ENCODE data around the gene FYN. TPM values are rescaled to one million over a fixed set of nuclear protein-coding genes. Genes with fewer than 3 reads are reported as not detected.

The FYN gene
- total RNA-seq, 4 donors from 2014 or later: 16.3 to 288 (median 52.2) TPM

DNA sequence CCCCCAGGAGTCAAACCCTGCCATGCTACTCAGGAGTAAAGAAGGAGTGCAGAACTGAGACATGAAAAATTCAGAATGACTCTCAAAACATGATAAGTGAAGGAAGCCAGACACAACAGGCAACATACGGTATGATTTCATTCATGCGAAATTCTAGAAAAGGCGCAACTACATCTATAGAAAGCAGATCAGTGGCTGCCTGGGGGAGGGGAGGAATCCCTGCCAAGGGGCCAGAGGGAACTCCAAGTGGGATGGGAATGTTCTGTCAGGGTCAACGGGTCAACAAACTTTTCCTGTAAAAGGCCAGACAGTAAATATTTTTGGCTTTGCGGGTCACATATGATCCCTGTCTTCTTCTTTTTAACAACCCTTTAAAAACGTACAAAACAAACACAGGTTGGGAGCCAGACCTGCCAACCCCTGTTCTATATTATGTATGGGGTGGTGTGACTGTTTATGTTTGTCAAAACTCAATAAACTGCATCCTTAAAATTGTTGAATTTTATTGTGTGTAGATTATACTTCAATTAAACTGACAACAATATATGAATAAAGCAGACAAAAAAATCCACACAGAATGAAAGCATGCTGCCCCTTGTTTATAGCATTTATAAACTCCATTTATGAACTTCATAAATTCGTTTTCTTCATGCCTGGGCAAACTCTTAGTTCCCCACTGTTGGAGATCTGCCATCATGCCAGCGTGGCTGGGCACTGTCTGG, 211.0 kb downstream of the FYN start:
- 49 to 58% methylated on average over 7 to 8 of the region's 8 CpGs for WGBS, 2 donors (ENCODE audit: low coverage in 1 of 2)
- Histone ChIP-seq H3K4me3 (no peak overlapping the region), H3K27ac (peak overlapping the region; percentile 69 to 87 (median 76)), H3K36me3 (no peaks in the 10 kb centered on the region), H3K4me1 (peaks cover 19 to 49% (median 39%) of the 10 kb centered on the region in 4 donors), H3K9me3 (no peaks in the 10 kb centered on the region), H3K27me3 (no peaks in the 10 kb centered on the region)
- in situ Hi-C loops (cut with MboI; ENCODE audit: low pct_ligation_motif_present in 1 of 4, low pct_unique_long_range_greater_than_20kb in 1 of 4, low sequenced_read_pairs in 3 of 4) (no loop called here), intact Hi-C loops (cut with DNase I; ENCODE audit: low total_unique reads) (loop anchor here (2.0 kb wide), 1 partner anchor 29 kb away; no protein-coding TSS in a partner anchor)
- DNase-seq: no peak
- TF ChIP-seq POLR2AphosphoS5 (IDR thresholded peaks at IDR 0.05) (peak; percentile 54 to 67 (median 56)), POLR2A (IDR thresholded peaks at IDR 0.05) (no peak)

DNA sequence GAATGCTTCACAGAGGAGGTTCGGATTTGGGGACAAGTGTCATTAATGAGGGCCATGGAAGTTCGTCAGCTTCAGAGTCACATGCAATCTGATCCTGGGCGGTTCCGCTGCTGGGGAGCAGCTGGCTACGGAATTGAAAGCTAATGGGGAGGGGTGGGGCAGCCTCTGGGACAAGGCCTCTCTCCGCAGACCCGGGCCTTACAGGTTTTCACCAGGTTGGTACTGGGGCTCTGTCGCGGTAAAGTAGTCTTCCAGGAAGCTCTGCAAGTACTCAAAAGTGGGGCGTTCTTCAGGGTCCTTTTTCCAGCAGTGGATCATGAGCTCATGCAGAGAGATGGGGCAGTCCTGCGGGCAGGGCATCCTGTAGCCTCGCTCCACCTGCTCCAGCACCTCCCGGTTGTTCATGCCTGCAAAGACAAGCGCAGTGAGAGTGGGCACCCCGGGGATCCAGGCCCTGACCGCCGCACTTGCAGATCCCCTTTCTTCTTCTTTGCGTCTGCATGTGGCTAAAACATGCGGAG, 211.7 kb downstream of the FYN start:
- DNase-seq: peak; percentile 31
- H3K9me3 ChIP-seq: no peaks in the 10 kb centered on the region
- in situ Hi-C loops (cut with MboI; ENCODE audit: low pct_ligation_motif_present in 1 of 4, low pct_unique_long_range_greater_than_20kb in 1 of 4, low sequenced_read_pairs in 3 of 4): no loop called here
- no peaks in the 10 kb centered on the region for H3K36me3 ChIP-seq
- no peaks in the 10 kb centered on the region for H3K27me3 ChIP-seq
- peaks cover 19 to 42% (median 36%) of the 10 kb centered on the region in 4 donors for H3K4me1 ChIP-seq
- WGBS, 2 donors (ENCODE audit: low coverage in 1 of 2): 51 to 75% methylated on average over 3 to 19 of the region's 19 CpGs
- TF ChIP-seq POLR2A (IDR thresholded peaks at IDR 0.05) (no peak), POLR2AphosphoS5 (IDR thresholded peaks at IDR 0.05) (no peak), EP300 (IDR thresholded peaks at IDR 0.05; ENCODE audit: low read depth) (no peak), CTCF (IDR thresholded peaks at IDR 0.05) (no peak)
- no peak overlapping the region for H3K4me3 ChIP-seq
- intact Hi-C loops (cut with DNase I; ENCODE audit: low total_unique reads): loop anchor here (2.0 kb wide), 1 partner anchor 29 kb away; no protein-coding TSS in a partner anchor
- H3K27ac ChIP-seq: peak overlapping the region; percentile 69 to 87 (median 76)

DNA sequence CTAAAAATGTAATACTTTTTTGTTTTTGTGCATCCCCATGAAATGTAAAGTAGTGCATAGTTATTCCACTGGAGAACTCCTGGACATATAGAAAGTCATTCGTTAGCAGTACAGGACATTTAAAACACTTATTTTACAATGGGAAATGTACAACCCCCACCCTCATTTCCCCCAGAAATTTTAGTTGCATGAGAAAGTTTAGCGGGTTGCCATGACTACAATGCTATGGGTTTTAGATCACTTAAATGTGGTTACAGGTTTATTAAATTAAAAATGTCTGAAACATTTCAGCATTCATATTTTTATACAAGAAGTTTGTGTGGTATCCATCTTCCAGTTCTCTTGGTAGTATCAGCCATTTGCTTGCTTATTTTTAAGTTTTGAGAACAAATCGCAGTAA, 212.7 kb downstream of the FYN start:
- Histone ChIP-seq H3K4me1 (peaks cover 19 to 36% (median 32%) of the 10 kb centered on the region in 4 donors), H3K27ac (peak overlapping the region in 2 of 4 donors; percentile 2 to 87), H3K27me3 (no peaks in the 10 kb centered on the region), H3K9me3 (no peaks in the 10 kb centered on the region), H3K4me3 (no peak overlapping the region), H3K36me3 (no peaks in the 10 kb centered on the region)
- intact Hi-C loops (cut with DNase I; ENCODE audit: low total_unique reads) (no loop called here), in situ Hi-C loops (cut with MboI; ENCODE audit: low pct_ligation_motif_present in 1 of 4, low pct_unique_long_range_greater_than_20kb in 1 of 4, low sequenced_read_pairs in 3 of 4) (no loop called here)
- WGBS, 2 donors (ENCODE audit: low coverage in 1 of 2): 88 to 90% methylated on average over 3 of the region's 3 CpGs
- TF ChIP-seq POLR2A (IDR thresholded peaks at IDR 0.05): no peak
- TF ChIP-seq EP300 (IDR thresholded peaks at IDR 0.05; ENCODE audit: low read depth): no peak
- no peak for TF ChIP-seq CTCF (IDR thresholded peaks at IDR 0.05)
- TF ChIP-seq POLR2AphosphoS5 (IDR thresholded peaks at IDR 0.05): no peak
- DNase-seq: no peak

GRCh38 chr6:111658462-111659154, 214.6 kb downstream of the FYN start:
- DNase-seq: no peak
- whole genome bisulfite sequencing, 2 donors (ENCODE audit: low coverage in 1 of 2): 75 to 82% methylated on average over 4 of the region's 4 CpGs
- Histone ChIP-seq H3K27me3 (no peaks in the 10 kb centered on the region), H3K4me3 (no peak overlapping the region), H3K4me1 (peaks cover 14 to 31% (median 22%) of the 10 kb centered on the region in 4 donors), H3K9me3 (no peaks in the 10 kb centered on the region), H3K36me3 (no peaks in the 10 kb centered on the region), H3K27ac (peak overlapping the region in 2 of 4 donors; percentile 20 to 55)
- intact Hi-C loops (cut with DNase I; ENCODE audit: low total_unique reads) (no loop called here), in situ Hi-C loops (cut with MboI; ENCODE audit: low pct_ligation_motif_present in 1 of 4, low pct_unique_long_range_greater_than_20kb in 1 of 4, low sequenced_read_pairs in 3 of 4) (no loop called here)
- TF ChIP-seq POLR2A (IDR thresholded peaks at IDR 0.05) (no peak), CTCF (IDR thresholded peaks at IDR 0.05) (no peak), EP300 (IDR thresholded peaks at IDR 0.05; ENCODE audit: low read depth) (no peak), POLR2AphosphoS5 (IDR thresholded peaks at IDR 0.05) (no peak)

Measured in transverse colon (tissue), 4 donors.